Uterus (tissue), 4 donors: Measurements from ENCODE around the gene EDC4. TPM values are rescaled to one million over a fixed set of nuclear protein-coding genes. Genes with fewer than 3 reads are reported as not detected.
"Not testable (repeated sequence)": the region's sequence is repeated elsewhere in the genome, so short reads cannot be mapped to it uniquely, and the experiment has no call there.

ENCODE experiments used
- DNase-seq, 2 donors: peaks; one replicate each; pipeline ENCODE4 v3.0.0-alpha.2; 2019 to 2020
- H3K27ac ChIP-seq, 2 donors: fragments of 200-600 bp; sonication (generic); 1 replicate in 1 of 2; 2 replicates in 1 of 2; pipeline ENCODE4 v1.5.1; 2016 to 2018
- H3K27me3 ChIP-seq, 2 donors: fragments of 200-600 bp; sonication (generic); one replicate each; pipeline ENCODE4 v1.5.1; 2018 to 2019; ENCODE audit warnings: control low read depth in 1 of 2
- H3K36me3 ChIP-seq, 2 donors: fragments of 200-600 bp; sonication (generic); one replicate each; pipeline ENCODE4 v1.5.1; 2019; ENCODE audit warnings: control low read depth in 1 of 2
- H3K4me1 ChIP-seq, 2 donors: fragments of 200-600 bp; sonication (generic); one replicate each; pipeline ENCODE4 v1.5.1; 2018 to 2019; ENCODE audit warnings: control low read depth in 1 of 2
- H3K4me3 ChIP-seq, 2 donors: fragments of 200-600 bp; sonication (generic); 1 replicate in 1 of 2; 2 replicates in 1 of 2; pipeline ENCODE4 v1.5.1; 2018 to 2019; ENCODE audit warnings: mild to moderate bottlenecking in 1 of 2
- H3K9me3 ChIP-seq, 2 donors: fragments of 200-600 bp; sonication (generic); one replicate each; pipeline ENCODE4 v1.5.1; 2019; ENCODE audit warnings: control low read depth in 1 of 2
- CTCF ChIP-seq, 4 experiments: fragments of 200-600 bp in 2 of 4; fragments of 450-650 bp in 2 of 4; sonication (generic) in 2 of 4; IDR thresholded peaks; one replicate each; pipeline ENCODE4 v1.5.1; 2016 to 2019; ENCODE audit warnings: antibody characterized with exemption in 4 of 4, mild to moderate bottlenecking in 2 of 4, moderate library complexity in 1 of 4
- POLR2A ChIP-seq, 2 donors: fragments of 450-650 bp; IDR thresholded peaks; one replicate each; pipeline ENCODE4 v1.6.1; 2016; ENCODE audit warnings: antibody characterized with exemption in 2 of 2, mild to moderate bottlenecking in 1 of 2, moderate library complexity in 1 of 2
- intact Hi-C: fragments of 100-400 bp; cut with DNase I; formaldehyde crosslinking; loops from one replicate; pipeline ENCODE4 v1.15.1; 2023; ENCODE audit warnings: low total_unique reads
- total RNA-seq, 4 donors: library from RNA; depleted of rRNA in 3 of 4; stranded (reverse); fragments of >200 nt in 3 of 4; gene quantifications; one replicate each; pipeline versions ENCODE4 v1.1.0 to v1.2.4, GENCODE V29; 2014 to 2023
- donor health status: DM: yes; HTN: yes; CAD: no.

The EDC4 gene
- total RNA-seq, 4 donors from 2014 or later = 19.4 to 63.7 (median 50.7) TPM

- Histone ChIP-seq H3K9me3 (no peaks in the 10 kb centered on the region), H3K36me3 (no peaks in the 10 kb centered on the region), H3K27me3 (no peaks in the 10 kb centered on the region), H3K27ac (peak overlapping the region; percentile 69 to 87), H3K4me3 (peak overlapping the region; percentile 89 to 93), H3K4me1 (no peaks in the 10 kb centered on the region)
- TF ChIP-seq CTCF (IDR thresholded peaks at IDR 0.05) (peak in 2 of 4 experiments; percentile 5 to 28), POLR2A (IDR thresholded peaks at IDR 0.05) (peak; percentile 57 to 75)
- peak; percentile 95 to 96 for DNase-seq
- intact Hi-C loops = no loop called here
Measured at GRCh38 chr16:67833415-67834241, 39.2 kb upstream of the EDC4 start.

GRCh38 chr16:67834242-67834614, 38.6 kb upstream of the EDC4 start:
- intact Hi-C loops = no loop called here
- no peak for DNase-seq
- no peaks in the 10 kb centered on the region for H3K36me3 ChIP-seq
- TF ChIP-seq CTCF (IDR thresholded peaks at IDR 0.05) = no peak
- no peak for TF ChIP-seq POLR2A (IDR thresholded peaks at IDR 0.05)
- H3K27ac ChIP-seq = peak overlapping the region; percentile 69 to 87
- H3K9me3 ChIP-seq = no peaks in the 10 kb centered on the region
- H3K4me1 ChIP-seq = no peaks in the 10 kb centered on the region
- H3K4me3 ChIP-seq = peak overlapping the region; percentile 89 to 93
- no peaks in the 10 kb centered on the region for H3K27me3 ChIP-seq

- H3K36me3 ChIP-seq, H3K9me3 ChIP-seq, H3K4me3 ChIP-seq, H3K4me1 ChIP-seq, intact Hi-C loops, H3K27ac ChIP-seq, DNase-seq, H3K27me3 ChIP-seq: not testable (repeated sequence)
Measured at GRCh38 chr16:67837190-67837589, 35.7 kb upstream of the EDC4 start.

- intact Hi-C loops = no loop called here
- Histone ChIP-seq H3K9me3 (no peaks in the 10 kb centered on the region), H3K4me3 (no peak overlapping the region), H3K27ac (no peak overlapping the region), H3K36me3 (no peaks in the 10 kb centered on the region), H3K27me3 (no peaks in the 10 kb centered on the region), H3K4me1 (no peaks in the 10 kb centered on the region)
- no peak for DNase-seq
- no peak for TF ChIP-seq POLR2A (IDR thresholded peaks at IDR 0.05)
- no peak for TF ChIP-seq CTCF (IDR thresholded peaks at IDR 0.05)
Measured at GRCh38 chr16:67837811-67838210, 35.0 kb upstream of the EDC4 start.

GRCh38 chr16:67841198-67841815, 31.5 kb upstream of the EDC4 start:
- no peak for TF ChIP-seq POLR2A (IDR thresholded peaks at IDR 0.05)
- no peak for TF ChIP-seq CTCF (IDR thresholded peaks at IDR 0.05)

More at GRCh38 chr16:67841198-67841815, 31.5 kb upstream of the EDC4 start:
- no peak for DNase-seq
- Histone ChIP-seq H3K9me3 (no peaks in the 10 kb centered on the region), H3K4me1 (peaks cover 6 to 14% of the 10 kb centered on the region in 2 donors), H3K4me3 (peak overlapping the region; percentile 79 to 91), H3K36me3 (no peaks in the 10 kb centered on the region), H3K27ac (peak overlapping the region; percentile 99 to 100), H3K27me3 (no peaks in the 10 kb centered on the region)
- intact Hi-C loops = no loop called here
